H9 (cell line): ENCODE results near the gene NEURL1B. TPM values are rescaled to one million over a fixed set of nuclear protein-coding genes. Genes with fewer than 3 reads are reported as not detected.

Experiments used
- DNase-seq: peaks from one replicate; pipeline ENCODE4 v3.0.0-alpha.2; 2017
- H2AFZ ChIP-seq: one replicate; pipeline ENCODE4 v1.6.1; 2013; ENCODE audit warnings: mild to moderate bottlenecking, low read length, control low read depth, moderate library complexity
- H2AK5ac ChIP-seq: 2 replicates; pipeline ENCODE4 v1.6.1; 2013; ENCODE audit warnings: low read length, control low read depth, mixed read lengths; ENCODE audit not compliant: insufficient read length
- H2BK120ac ChIP-seq: one replicate; pipeline ENCODE4 v1.6.1; 2013; ENCODE audit warnings: low read depth, mild to moderate bottlenecking, low read length, control low read depth, inconsistent platforms; ENCODE audit not compliant: poor library complexity, severe bottlenecking
- H2BK12ac ChIP-seq: 2 replicates; pipeline ENCODE4 v1.6.1; 2013; ENCODE audit warnings: low read length, control low read depth, mixed read lengths, low read depth; ENCODE audit not compliant: insufficient read length
- H2BK15ac ChIP-seq: 2 replicates; pipeline ENCODE4 v1.6.1; 2013; ENCODE audit warnings: low read depth, low read length, control low read depth
- H2BK20ac ChIP-seq: one replicate; pipeline ENCODE4 v1.6.1; 2013; ENCODE audit warnings: low read depth, mild to moderate bottlenecking, low read length, control low read depth, inconsistent platforms; ENCODE audit not compliant: poor library complexity, severe bottlenecking
- H2BK5ac ChIP-seq: 2 replicates; pipeline ENCODE4 v1.6.1; 2013; ENCODE audit warnings: low read length, control low read depth, mixed read lengths; ENCODE audit not compliant: insufficient read length
- H3K14ac ChIP-seq: 2 replicates; pipeline ENCODE4 v1.6.1; 2013; ENCODE audit warnings: low read length, control low read depth; ENCODE audit not compliant: insufficient read depth
- H3K18ac ChIP-seq: 2 replicates; pipeline ENCODE4 v1.6.1; 2013; ENCODE audit warnings: low read depth, mild to moderate bottlenecking, mixed read lengths, low read length, control low read depth; ENCODE audit not compliant: insufficient read length
- H3K23ac ChIP-seq: 2 replicates; pipeline ENCODE4 v1.6.1; 2013; ENCODE audit warnings: low read length, control low read depth, mixed read lengths, low read depth; ENCODE audit not compliant: insufficient read length
- H3K23me2 ChIP-seq: 2 replicates; pipeline ENCODE4 v1.6.1; 2013; ENCODE audit warnings: low read depth, mild to moderate bottlenecking, mixed read lengths, low read length, control low read depth; ENCODE audit not compliant: insufficient read length, poor library complexity, severe bottlenecking
- H3K27ac ChIP-seq: 2 replicates; pipeline ENCODE4 v1.5.1; 2013; ENCODE audit warnings: low read length, control low read depth, mixed read lengths, low read depth; ENCODE audit not compliant: insufficient read length
- H3K27me3 ChIP-seq: 2 replicates; pipeline ENCODE4 v1.6.1; 2013; ENCODE audit warnings: low read length, control low read depth, inconsistent platforms; ENCODE audit not compliant: insufficient read depth
- H3K4ac ChIP-seq: 2 replicates; pipeline ENCODE4 v1.6.1; 2013; ENCODE audit warnings: low read depth, mild to moderate bottlenecking, control low read depth, inconsistent platforms, low read length, moderate library complexity
- H3K4me1 ChIP-seq: 2 replicates; pipeline ENCODE4 v1.6.1; 2013; ENCODE audit warnings: low read length, control low read depth, inconsistent platforms; ENCODE audit not compliant: insufficient read depth
- H3K4me2 ChIP-seq: 2 replicates; pipeline ENCODE4 v1.6.1; 2013; ENCODE audit warnings: low read length, control low read depth, mixed read lengths; ENCODE audit not compliant: insufficient read length, insufficient read depth
- H3K56ac ChIP-seq: 2 replicates; pipeline ENCODE4 v1.6.1; 2013; ENCODE audit warnings: low read depth, mild to moderate bottlenecking, mixed read lengths, low read length, control low read depth; ENCODE audit not compliant: insufficient read length
- H3K79me1 ChIP-seq: 2 replicates; pipeline ENCODE4 v1.6.1; 2013; ENCODE audit warnings: low read depth, mild to moderate bottlenecking, moderate library complexity, low read length, control low read depth, inconsistent platforms; ENCODE audit not compliant: insufficient read depth, poor library complexity, severe bottlenecking
- H3K79me2 ChIP-seq: 2 replicates; pipeline ENCODE4 v1.6.1; 2013; ENCODE audit warnings: low read length, control low read depth, inconsistent platforms; ENCODE audit not compliant: insufficient read depth
- H3K9ac ChIP-seq: 2 replicates; pipeline ENCODE4 v1.6.1; 2013; ENCODE audit warnings: low read length, control low read depth, mixed read lengths; ENCODE audit not compliant: insufficient read length; ENCODE audit errors: extremely low read depth
- H3K9me3 ChIP-seq: one replicate; pipeline ENCODE4 v1.6.1; 2013; ENCODE audit warnings: low read depth, low read length, inconsistent platforms; ENCODE audit not compliant: control insufficient read depth
- H3T11ph ChIP-seq: one replicate; pipeline ENCODE4 v1.6.1; 2013; ENCODE audit warnings: mild to moderate bottlenecking, low read length, control low read depth, inconsistent platforms
- H4K20me1 ChIP-seq: one replicate; pipeline ENCODE4 v1.6.1; 2013; ENCODE audit not compliant: control insufficient read depth, insufficient read length, insufficient read depth
- H4K5ac ChIP-seq: 2 replicates; pipeline ENCODE4 v1.6.1; 2013; ENCODE audit warnings: low read depth, mild to moderate bottlenecking, mixed read lengths, low read length, control low read depth; ENCODE audit not compliant: insufficient read length
- H4K8ac ChIP-seq: replicated peaks from 2 replicates; pipeline ENCODE4 v1.6.1; 2013; ENCODE audit warnings: low read length, control low read depth, mixed read lengths, low read depth; ENCODE audit not compliant: insufficient read length
- H4K91ac ChIP-seq: 2 replicates; pipeline ENCODE4 v1.6.1; 2013; ENCODE audit warnings: low read depth, mild to moderate bottlenecking, moderate library complexity, mixed read lengths, low read length, control low read depth; ENCODE audit not compliant: insufficient read length
- H3K27ac Mint-ChIP-seq, 3 experiments: 2 replicates in 2 of 3; 3 replicates in 1 of 3; pipeline ENCODE4 v1.8.0; 2020 to 2021; ENCODE audit warnings: mixed read lengths in 3 of 3, mild to moderate bottlenecking in 1 of 3, moderate library complexity in 1 of 3
- H3K27me3 Mint-ChIP-seq: 2 replicates; pipeline ENCODE4 v1.8.0; 2021; ENCODE audit warnings: low read depth, mild to moderate bottlenecking, moderate library complexity, mixed read lengths
- H3K36me3 Mint-ChIP-seq, 3 experiments: 2 replicates in 2 of 3; 3 replicates in 1 of 3; pipeline ENCODE4 v1.8.0; 2020 to 2021; ENCODE audit warnings: low read depth in 3 of 3, mixed read lengths in 3 of 3; ENCODE audit not compliant: insufficient read depth in 1 of 3
- H3K4me1 Mint-ChIP-seq, 2 experiments: 2 replicates each; pipeline ENCODE4 v1.8.0; 2020; ENCODE audit warnings: mixed read lengths in 2 of 2
- H3K4me3 Mint-ChIP-seq, 2 experiments: 2 replicates in 1 of 2; 3 replicates in 1 of 2; pipeline ENCODE4 v1.8.0; 2020 to 2021; ENCODE audit warnings: mild to moderate bottlenecking in 2 of 2, mixed read lengths in 2 of 2, moderate library complexity in 1 of 2
- H3K9me3 Mint-ChIP-seq, 2 experiments: 2 replicates in 1 of 2; 3 replicates in 1 of 2; pipeline ENCODE4 v1.8.0; 2020; ENCODE audit warnings: mild to moderate bottlenecking in 2 of 2, mixed read lengths in 2 of 2, moderate library complexity in 1 of 2
- WGBS: extraction: QIAGEN DNeasy Blood & Tissue Kit; methylation state at CpG from one replicate; pipeline ENCODE4 v1.1.7; 2013; ENCODE audit warnings: missing lambda C conversion rate, low lambda C conversion rate, mixed read lengths; ENCODE audit not compliant: insufficient read length; ENCODE audit errors: extremely low coverage; 5-methylcytosine and 5-hydroxymethylcytosine counted together
- total RNA-seq: library from RNA; stranded (reverse); gene quantifications from 2 replicates; pipeline ENCODE4 v1.2.1, GENCODE V29; 2021
- TF ChIP-seq, protein P1 (sequence below): fragments of 200-600 bp; sonication (generic); conservative IDR thresholded peaks from 3 replicates; pipeline ENCODE4 v1.8.0; 2021; ENCODE audit warnings: antibody characterized with exemption, mild to moderate bottlenecking

NEURL1B gene
- total RNA-seq, 1 experiment from 2014 or later, result 3.6 TPM

DNA sequence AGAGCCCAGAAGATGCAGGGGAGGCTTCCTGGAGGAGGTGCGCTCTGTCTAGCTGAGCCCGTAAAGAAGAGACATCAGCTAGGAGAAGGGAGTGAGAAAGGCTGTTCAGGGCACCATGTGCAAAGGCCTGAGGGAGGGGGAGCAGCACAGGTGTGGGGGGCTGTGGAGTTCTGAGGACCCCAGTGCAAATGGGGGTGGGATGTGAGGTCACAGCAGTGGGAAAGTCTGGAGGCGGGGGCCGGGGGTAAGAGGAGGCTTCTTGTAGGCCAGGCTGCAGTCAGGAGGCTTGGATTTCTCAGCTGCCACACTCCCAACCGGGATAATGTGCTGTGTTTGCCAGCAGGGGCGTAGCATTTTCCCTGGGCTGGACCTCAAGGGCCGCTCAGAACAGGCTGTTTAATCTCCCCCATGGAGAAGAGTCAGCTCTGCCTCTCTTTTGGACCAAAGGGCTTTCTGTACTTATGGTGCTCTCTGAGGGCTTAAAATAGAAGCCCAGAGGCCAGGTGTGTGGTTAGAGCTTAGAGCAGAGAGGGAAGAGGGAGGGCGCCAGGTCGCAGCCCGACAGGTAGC, 5.7 kb downstream of the NEURL1B start:
- Histone ChIP-seq H2BK20ac (no peak overlapping the region), H2BK12ac (no peak overlapping the region), H3K9ac (no peak overlapping the region), H3K4ac (no peak overlapping the region), H3K27ac (no peak overlapping the region), H3K18ac (no peak overlapping the region), H3K79me1 (no peaks in the 10 kb centered on the region), H3K4me1 (peaks cover 7% of the 10 kb centered on the region; the same call in 1 of the 2 replicates), H2AFZ (no peak overlapping the region), H2BK5ac (no peak overlapping the region), H3K4me2 (no peak overlapping the region), H3K9me3 (no peaks in the 10 kb centered on the region), H2BK120ac (no peak overlapping the region), H4K91ac (no peak overlapping the region), H3K14ac (no peak overlapping the region; the same call in 1 of the 2 replicates), H3T11ph (no peak overlapping the region), H2BK15ac (no peak overlapping the region), H3K79me2 (no peaks in the 10 kb centered on the region), H4K8ac (no peak overlapping the region), H4K20me1 (no peaks in the 10 kb centered on the region), H3K56ac (no peak overlapping the region), H3K23ac (no peak overlapping the region), H3K23me2 (peaks cover 3% of the 10 kb centered on the region), H2AK5ac (no peak overlapping the region), H3K27me3 (no peaks in the 10 kb centered on the region; the same call in 1 of the 2 replicates), H4K5ac (no peak overlapping the region)
- Mint-ChIP-seq H3K9me3 (no peaks in the 10 kb centered on the region), H3K36me3 (peaks cover 4 to 6% (median 5%) of the 10 kb centered on the region in 3 experiments; a peak in 6 of 7 replicates), H3K4me3 (peak overlapping the region in 1 of 2 experiments; percentile 60; a peak in 2 of 5 replicates), H3K27me3 (peaks cover 29% of the 10 kb centered on the region), H3K27ac (peak overlapping the region; percentile 11 to 87 (median 19); a peak in 3 of 7 replicates), H3K4me1 (peaks cover 51 to 55% of the 10 kb centered on the region in 2 experiments)
- DNase-seq, result peak; percentile 70
- TF ChIP-seq, protein P1, sequence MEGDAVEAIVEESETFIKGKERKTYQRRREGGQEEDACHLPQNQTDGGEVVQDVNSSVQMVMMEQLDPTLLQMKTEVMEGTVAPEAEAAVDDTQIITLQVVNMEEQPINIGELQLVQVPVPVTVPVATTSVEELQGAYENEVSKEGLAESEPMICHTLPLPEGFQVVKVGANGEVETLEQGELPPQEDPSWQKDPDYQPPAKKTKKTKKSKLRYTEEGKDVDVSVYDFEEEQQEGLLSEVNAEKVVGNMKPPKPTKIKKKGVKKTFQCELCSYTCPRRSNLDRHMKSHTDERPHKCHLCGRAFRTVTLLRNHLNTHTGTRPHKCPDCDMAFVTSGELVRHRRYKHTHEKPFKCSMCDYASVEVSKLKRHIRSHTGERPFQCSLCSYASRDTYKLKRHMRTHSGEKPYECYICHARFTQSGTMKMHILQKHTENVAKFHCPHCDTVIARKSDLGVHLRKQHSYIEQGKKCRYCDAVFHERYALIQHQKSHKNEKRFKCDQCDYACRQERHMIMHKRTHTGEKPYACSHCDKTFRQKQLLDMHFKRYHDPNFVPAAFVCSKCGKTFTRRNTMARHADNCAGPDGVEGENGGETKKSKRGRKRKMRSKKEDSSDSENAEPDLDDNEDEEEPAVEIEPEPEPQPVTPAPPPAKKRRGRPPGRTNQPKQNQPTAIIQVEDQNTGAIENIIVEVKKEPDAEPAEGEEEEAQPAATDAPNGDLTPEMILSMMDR, result peak; percentile 68
- WGBS, result no CpG with 5 or more reads among the region's 10 CpGs
